Panc1 (cell line): ENCODE data around the gene GRID2.

ENCODE experiments used
- CTCF ChIP-seq: fragments of 450-650 bp; IDR thresholded peaks from 2 replicates; pipeline ENCODE4 v1.5.1; 2017; ENCODE audit warnings: mild to moderate bottlenecking
- POLR2AphosphoS5 ChIP-seq: IDR thresholded peaks from 2 replicates; pipeline ENCODE4 v1.6.1; 2012; ENCODE audit warnings: mild to moderate bottlenecking, low read depth, low read length, moderate library complexity
- SIN3A ChIP-seq: IDR thresholded peaks from 2 replicates; pipeline ENCODE4 v1.6.1; 2012; ENCODE audit warnings: low read depth, mild to moderate bottlenecking, low read length, moderate library complexity, borderline replicate concordance; ENCODE audit not compliant: insufficient read depth

DNA sequence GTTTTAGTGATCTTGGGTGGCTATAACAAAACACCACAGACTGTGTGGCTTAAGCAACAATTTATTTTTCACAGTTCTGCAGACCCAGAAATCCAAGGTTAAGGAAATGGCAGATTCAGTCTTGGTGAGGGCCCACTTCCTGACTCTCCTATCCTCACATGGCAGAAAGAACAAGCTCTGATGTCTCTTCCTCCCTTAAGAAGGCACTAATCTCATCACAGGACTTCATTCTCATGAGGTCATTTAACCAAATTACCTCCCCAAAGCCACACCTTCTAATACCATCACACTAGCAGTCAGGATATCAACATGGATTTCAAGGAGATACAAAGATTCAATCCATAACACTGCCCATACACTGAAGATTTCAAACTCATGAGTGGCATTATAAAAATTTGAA, 350.3 kb downstream of the GRID2 start:
- TF ChIP-seq POLR2AphosphoS5 (no peak), CTCF (no peak), SIN3A (no peak)
